ENCODE results near the gene TMEM140.

DNA sequence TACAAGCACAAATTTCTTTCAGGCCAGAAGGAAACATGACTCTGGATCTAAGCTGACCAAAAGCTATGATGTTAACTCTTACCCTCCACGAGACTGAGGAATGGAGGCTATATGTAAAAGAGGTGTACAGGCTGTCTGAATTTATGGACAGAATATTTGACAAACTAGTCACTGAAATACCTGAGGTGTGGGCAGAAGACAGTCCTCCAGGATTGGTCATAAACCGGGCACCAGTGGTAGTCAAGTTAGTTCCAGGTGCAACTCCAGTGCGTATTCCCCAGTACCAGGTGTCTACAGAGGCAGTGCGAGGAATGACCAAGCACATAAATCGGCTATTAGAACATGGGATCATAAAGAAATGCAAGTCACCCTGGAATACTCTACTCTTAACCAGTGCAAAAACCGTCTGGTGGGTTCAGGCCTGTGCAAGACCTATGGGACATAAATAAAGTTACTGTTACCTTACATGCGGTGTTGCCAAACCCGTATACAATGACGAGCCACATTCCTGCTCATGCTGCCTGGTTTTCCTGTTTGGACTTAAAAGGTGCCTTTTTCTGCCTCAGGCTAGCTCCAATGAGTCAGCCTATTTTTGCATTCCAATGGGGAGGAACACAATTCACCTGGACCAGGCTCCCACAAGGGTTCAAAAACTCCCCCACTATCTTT lies 29.3 kb downstream of the TMEM140 start:
- no peak for TF ChIP-seq ZNF8 (CRISPR knock-in tag; IDR thresholded peaks at IDR 0.05)
- TF ChIP-seq RARB (CRISPR knock-in tag; IDR thresholded peaks at IDR 0.05) = no peak
- no peak for TF ChIP-seq ZFP30 (CRISPR knock-in tag; IDR thresholded peaks at IDR 0.05)
- TF ChIP-seq ESRRG (CRISPR knock-in tag; IDR thresholded peaks at IDR 0.05) = no peak
- TF ChIP-seq, protein P1, sequence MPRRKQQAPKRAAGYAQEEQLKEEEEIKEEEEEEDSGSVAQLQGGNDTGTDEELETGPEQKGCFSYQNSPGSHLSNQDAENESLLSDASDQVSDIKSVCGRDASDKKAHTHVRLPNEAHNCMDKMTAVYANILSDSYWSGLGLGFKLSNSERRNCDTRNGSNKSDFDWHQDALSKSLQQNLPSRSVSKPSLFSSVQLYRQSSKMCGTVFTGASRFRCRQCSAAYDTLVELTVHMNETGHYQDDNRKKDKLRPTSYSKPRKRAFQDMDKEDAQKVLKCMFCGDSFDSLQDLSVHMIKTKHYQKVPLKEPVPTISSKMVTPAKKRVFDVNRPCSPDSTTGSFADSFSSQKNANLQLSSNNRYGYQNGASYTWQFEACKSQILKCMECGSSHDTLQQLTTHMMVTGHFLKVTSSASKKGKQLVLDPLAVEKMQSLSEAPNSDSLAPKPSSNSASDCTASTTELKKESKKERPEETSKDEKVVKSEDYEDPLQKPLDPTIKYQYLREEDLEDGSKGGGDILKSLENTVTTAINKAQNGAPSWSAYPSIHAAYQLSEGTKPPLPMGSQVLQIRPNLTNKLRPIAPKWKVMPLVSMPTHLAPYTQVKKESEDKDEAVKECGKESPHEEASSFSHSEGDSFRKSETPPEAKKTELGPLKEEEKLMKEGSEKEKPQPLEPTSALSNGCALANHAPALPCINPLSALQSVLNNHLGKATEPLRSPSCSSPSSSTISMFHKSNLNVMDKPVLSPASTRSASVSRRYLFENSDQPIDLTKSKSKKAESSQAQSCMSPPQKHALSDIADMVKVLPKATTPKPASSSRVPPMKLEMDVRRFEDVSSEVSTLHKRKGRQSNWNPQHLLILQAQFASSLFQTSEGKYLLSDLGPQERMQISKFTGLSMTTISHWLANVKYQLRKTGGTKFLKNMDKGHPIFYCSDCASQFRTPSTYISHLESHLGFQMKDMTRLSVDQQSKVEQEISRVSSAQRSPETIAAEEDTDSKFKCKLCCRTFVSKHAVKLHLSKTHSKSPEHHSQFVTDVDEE (CRISPR knock-in tag; IDR thresholded peaks at IDR 0.05) = no peak
- no peak for TF ChIP-seq SNAI2 (CRISPR knock-in tag; IDR thresholded peaks at IDR 0.05)
- TF ChIP-seq, protein P2, sequence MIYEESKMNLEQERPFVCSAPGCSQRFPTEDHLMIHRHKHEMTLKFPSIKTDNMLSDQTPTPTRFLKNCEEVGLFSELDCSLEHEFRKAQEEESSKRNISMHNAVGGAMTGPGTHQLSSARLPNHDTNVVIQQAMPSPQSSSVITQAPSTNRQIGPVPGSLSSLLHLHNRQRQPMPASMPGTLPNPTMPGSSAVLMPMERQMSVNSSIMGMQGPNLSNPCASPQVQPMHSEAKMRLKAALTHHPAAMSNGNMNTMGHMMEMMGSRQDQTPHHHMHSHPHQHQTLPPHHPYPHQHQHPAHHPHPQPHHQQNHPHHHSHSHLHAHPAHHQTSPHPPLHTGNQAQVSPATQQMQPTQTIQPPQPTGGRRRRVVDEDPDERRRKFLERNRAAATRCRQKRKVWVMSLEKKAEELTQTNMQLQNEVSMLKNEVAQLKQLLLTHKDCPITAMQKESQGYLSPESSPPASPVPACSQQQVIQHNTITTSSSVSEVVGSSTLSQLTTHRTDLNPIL (CRISPR knock-in tag; IDR thresholded peaks at IDR 0.05; ENCODE audit: low read depth) = no peak
- TF ChIP-seq ZNF70 (CRISPR knock-in tag; IDR thresholded peaks at IDR 0.05) = no peak
- TF ChIP-seq ZFP3 (CRISPR knock-in tag; IDR thresholded peaks at IDR 0.05) = no peak
- no peak for TF ChIP-seq PPARA (CRISPR knock-in tag; IDR thresholded peaks at IDR 0.05; ENCODE audit: borderline replicate concordance)
- TF ChIP-seq, protein P3, sequence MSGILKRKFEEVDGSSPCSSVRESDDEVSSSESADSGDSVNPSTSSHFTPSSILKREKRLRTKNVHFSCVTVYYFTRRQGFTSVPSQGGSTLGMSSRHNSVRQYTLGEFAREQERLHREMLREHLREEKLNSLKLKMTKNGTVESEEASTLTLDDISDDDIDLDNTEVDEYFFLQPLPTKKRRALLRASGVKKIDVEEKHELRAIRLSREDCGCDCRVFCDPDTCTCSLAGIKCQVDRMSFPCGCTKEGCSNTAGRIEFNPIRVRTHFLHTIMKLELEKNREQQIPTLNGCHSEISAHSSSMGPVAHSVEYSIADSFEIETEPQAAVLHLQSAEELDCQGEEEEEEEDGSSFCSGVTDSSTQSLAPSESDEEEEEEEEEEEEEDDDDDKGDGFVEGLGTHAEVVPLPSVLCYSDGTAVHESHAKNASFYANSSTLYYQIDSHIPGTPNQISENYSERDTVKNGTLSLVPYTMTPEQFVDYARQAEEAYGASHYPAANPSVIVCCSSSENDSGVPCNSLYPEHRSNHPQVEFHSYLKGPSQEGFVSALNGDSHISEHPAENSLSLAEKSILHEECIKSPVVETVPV (CRISPR knock-in tag; IDR thresholded peaks at IDR 0.05) = no peak
- no peak for TF ChIP-seq TOX (CRISPR knock-in tag; IDR thresholded peaks at IDR 0.05; ENCODE audit: borderline replicate concordance)
- no peak for TF ChIP-seq ISL1 (CRISPR knock-in tag; IDR thresholded peaks at IDR 0.05)
